ENCODE measurements around the gene SELENOO. TPM values are rescaled to one million over a fixed set of nuclear protein-coding genes. Genes with fewer than 3 reads are reported as not detected.

The SELENOO gene
- total RNA-seq, 2 experiments from 2014 or later: 26.0 to 26.1 TPM

DNA sequence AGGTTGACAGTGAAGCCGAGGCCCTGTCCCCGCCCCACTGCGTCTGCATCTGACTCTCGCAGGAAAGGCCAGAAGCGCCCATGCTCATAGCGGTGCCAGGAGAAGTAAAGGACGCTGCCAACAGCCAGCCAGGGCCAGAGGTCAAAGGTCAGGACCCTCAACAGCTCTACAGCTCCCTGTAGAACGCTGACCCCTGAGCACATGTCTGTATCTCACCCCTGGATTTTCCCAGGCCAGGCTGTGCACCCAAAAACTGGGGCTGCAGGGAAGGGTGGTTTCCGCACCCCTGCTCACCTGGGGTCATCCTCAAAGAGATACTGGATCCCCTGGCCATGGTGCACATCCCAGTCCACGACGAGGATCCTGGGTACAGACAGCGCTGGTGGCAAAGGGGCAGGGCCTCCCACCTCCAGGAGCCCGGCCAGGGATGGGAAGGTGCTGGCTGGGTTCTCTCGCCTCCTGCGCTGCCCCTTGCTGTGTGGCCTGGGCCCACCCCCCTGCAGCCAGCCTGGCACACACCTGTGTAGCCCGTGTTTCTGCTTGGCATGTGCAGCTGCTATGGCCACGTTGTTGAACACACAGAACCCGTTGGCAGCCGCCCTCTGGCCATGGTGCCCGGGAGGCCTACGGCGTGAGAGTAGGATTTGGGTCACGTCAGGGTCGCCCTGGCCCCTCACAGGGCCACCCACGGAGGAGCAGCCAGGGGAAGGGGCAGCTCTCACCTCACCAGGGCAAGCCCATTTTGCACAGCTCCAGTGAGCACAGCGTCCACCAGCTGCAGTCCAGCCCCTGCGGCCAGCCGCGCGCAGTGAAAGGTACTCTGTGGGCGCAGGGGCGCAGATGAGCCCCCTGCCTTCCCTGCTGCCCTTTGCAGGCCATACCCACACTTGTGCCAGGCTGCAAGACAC lies 48.8 kb downstream of the SELENOO start:
- peaks cover 31% of the 10 kb centered on the region for H3K4me1 Mint-ChIP-seq (ENCODE audit: low read depth)
- no peaks in the 10 kb centered on the region for H3K27me3 Mint-ChIP-seq
- peak overlapping the region; percentile 87 for H3K4me3 ChIP-seq (ENCODE audit: low read length)
- H3K27ac Mint-ChIP-seq: peak overlapping the region; percentile 47
- H3K4me1 ChIP-seq (ENCODE audit: insufficient read depth, low read length): peaks cover 67% of the 10 kb centered on the region
- no peak for DNase-seq
- peaks cover 29% of the 10 kb centered on the region for H3K36me3 ChIP-seq (ENCODE audit: insufficient read depth, low read length)
- no peaks in the 10 kb centered on the region for H3K27me3 ChIP-seq (ENCODE audit: control insufficient read depth in 1 of 2, insufficient read depth in 2 of 2, low read length in 2 of 2)
- H3K9me3 Mint-ChIP-seq: no peaks in the 10 kb centered on the region
- intact Hi-C loops (cut with DNase I, micrococcal nuclease): loop anchor here in 1 of 2 experiments (5.0 kb wide), 1 partner anchor 248 kb away; no protein-coding TSS in a partner anchor
- H3K36me3 Mint-ChIP-seq (ENCODE audit: low read depth): peaks cover 18% of the 10 kb centered on the region
- peak overlapping the region; percentile 80 for H3K4me3 Mint-ChIP-seq
- no peak for ATAC-seq (ENCODE audit: poor library complexity)
- ChIA-PET CTCF (interaction anchor here (1.3 kb wide), 1 partner anchor 23 kb away, joined by 3 read pairs; no protein-coding TSS in a partner anchor), POLR2A (interaction anchor here (1.2 to 3.1 kb wide), 3 partner anchors 9 to 371 kb away, joined by 3 to 17 read pairs (median 12); no protein-coding TSS in a partner anchor)
- TF ChIP-seq, protein P1, sequence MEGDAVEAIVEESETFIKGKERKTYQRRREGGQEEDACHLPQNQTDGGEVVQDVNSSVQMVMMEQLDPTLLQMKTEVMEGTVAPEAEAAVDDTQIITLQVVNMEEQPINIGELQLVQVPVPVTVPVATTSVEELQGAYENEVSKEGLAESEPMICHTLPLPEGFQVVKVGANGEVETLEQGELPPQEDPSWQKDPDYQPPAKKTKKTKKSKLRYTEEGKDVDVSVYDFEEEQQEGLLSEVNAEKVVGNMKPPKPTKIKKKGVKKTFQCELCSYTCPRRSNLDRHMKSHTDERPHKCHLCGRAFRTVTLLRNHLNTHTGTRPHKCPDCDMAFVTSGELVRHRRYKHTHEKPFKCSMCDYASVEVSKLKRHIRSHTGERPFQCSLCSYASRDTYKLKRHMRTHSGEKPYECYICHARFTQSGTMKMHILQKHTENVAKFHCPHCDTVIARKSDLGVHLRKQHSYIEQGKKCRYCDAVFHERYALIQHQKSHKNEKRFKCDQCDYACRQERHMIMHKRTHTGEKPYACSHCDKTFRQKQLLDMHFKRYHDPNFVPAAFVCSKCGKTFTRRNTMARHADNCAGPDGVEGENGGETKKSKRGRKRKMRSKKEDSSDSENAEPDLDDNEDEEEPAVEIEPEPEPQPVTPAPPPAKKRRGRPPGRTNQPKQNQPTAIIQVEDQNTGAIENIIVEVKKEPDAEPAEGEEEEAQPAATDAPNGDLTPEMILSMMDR (IDR thresholded peaks at IDR 0.05): no peak
- no peak overlapping the region for H3K27ac ChIP-seq (ENCODE audit: low read depth in 1 of 2, low read length in 2 of 2)
- H3K9me3 ChIP-seq (ENCODE audit: control insufficient read depth in 1 of 2, insufficient read depth in 1 of 2, low read length in 2 of 2): no peaks in the 10 kb centered on the region

DNA sequence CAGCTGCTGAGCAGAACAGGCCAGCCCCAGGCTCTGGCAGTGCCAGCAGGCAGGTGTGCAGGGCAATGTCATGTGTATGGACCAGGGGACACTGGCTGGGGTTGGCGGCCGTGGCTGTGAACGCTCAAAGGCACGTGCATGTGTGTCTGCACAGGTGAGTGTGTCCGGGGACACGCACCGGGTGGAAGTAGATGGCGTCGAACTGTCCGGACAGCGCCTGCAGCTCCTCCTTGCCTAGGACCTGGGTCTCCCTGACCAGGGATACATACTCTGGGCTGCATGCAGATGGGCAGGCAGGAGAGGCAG lies 49.4 kb downstream of the SELENOO start:
- no peak overlapping the region for H3K27ac ChIP-seq (ENCODE audit: low read depth in 1 of 2, low read length in 2 of 2)
- peak overlapping the region; percentile 47 for H3K27ac Mint-ChIP-seq

More for the DNA sequence above, 49.4 kb downstream of the SELENOO start:
- peaks cover 12% of the 10 kb centered on the region for H3K36me3 Mint-ChIP-seq (ENCODE audit: low read depth)
- ATAC-seq (ENCODE audit: poor library complexity) (no peak), DNase-seq (no peak)
- Histone ChIP-seq H3K9me3 (ENCODE audit: control insufficient read depth in 1 of 2, insufficient read depth in 1 of 2, low read length in 2 of 2) (no peaks in the 10 kb centered on the region), H3K4me3 (ENCODE audit: low read length) (peak overlapping the region; percentile 87), H3K4me1 (ENCODE audit: insufficient read depth, low read length) (peaks cover 63% of the 10 kb centered on the region), H3K27me3 (ENCODE audit: control insufficient read depth in 1 of 2, insufficient read depth in 2 of 2, low read length in 2 of 2) (no peaks in the 10 kb centered on the region), H3K36me3 (ENCODE audit: insufficient read depth, low read length) (peaks cover 29% of the 10 kb centered on the region)
- H3K4me1 Mint-ChIP-seq (ENCODE audit: low read depth): peaks cover 26% of the 10 kb centered on the region
- intact Hi-C loops (cut with DNase I, micrococcal nuclease): loop anchor here in 1 of 2 experiments (5.0 kb wide), 1 partner anchor 247 kb away; no protein-coding TSS in a partner anchor
- H3K4me3 Mint-ChIP-seq: peak overlapping the region; percentile 80
- no peaks in the 10 kb centered on the region for H3K9me3 Mint-ChIP-seq
- ChIA-PET CTCF (interaction anchor here (1.3 to 2.5 kb wide), 2 partner anchors 22 to 275 kb away, joined by 3 to 9 read pairs; partner anchors contain the start of gene SCO2), POLR2A (interaction anchor here (0.7 to 3.1 kb wide), 10 partner anchors 9 to 378 kb away, joined by 3 to 17 read pairs (median 4); partner anchors contain the start of genes ARSA, LMF2, MAPK12 and NCAPH2)
- H3K27me3 Mint-ChIP-seq: no peaks in the 10 kb centered on the region
- TF ChIP-seq, protein P1 (IDR thresholded peaks at IDR 0.05): no peak
